A673 (cell line): ENCODE measurements around the gene OR10J1. TPM values are rescaled to one million over a fixed set of nuclear protein-coding genes. Genes with fewer than 3 reads are reported as not detected.

Source experiments
- BruUV-seq: library from RNA; stranded (reverse); fragments of 400-500 nt; replicated peaks from 2 replicates; lab custom pipeline; 2021; lab: Mats Ljungman, UMichigan
- CTCF ChIA-PET: fragments of 300-600 bp; sonication (Branson Sonifier 250); formaldehyde crosslinking; loops from one replicate; lab custom pipeline; 2022; ENCODE audit warnings: antibody characterized with exemption; lab: Charles Lee
- POLR2A ChIA-PET: fragments of 300-600 bp; sonication (Branson Sonifier 250); formaldehyde crosslinking; loops from one replicate; lab custom pipeline; 2022; ENCODE audit warnings: antibody characterized with exemption; ENCODE audit not compliant: low non-redundant PET; lab: Charles Lee
- DNase-seq: peaks from one replicate; pipeline ENCODE4 v3.0.0-alpha.2; 2015; ENCODE audit warnings: low spot score
- H3K27ac ChIP-seq: fragments of 200-600 bp; sonication (generic); 2 replicates; pipeline ENCODE4 v1.5.1; 2016; ENCODE audit warnings: mixed run types, low read depth, mild to moderate bottlenecking, mixed read lengths, antibody characterized with exemption, low read length; ENCODE audit not compliant: poor library complexity, severe bottlenecking
- H3K27me3 ChIP-seq: fragments of 200-600 bp; sonication (generic); replicated peaks from 2 replicates; pipeline ENCODE4 v1.6.1; 2017; ENCODE audit warnings: mixed run types, low read depth, mild to moderate bottlenecking, mixed read lengths, antibody characterized with exemption, low read length; ENCODE audit not compliant: insufficient read depth, poor library complexity
- H3K36me3 ChIP-seq: fragments of 200-600 bp; sonication (generic); 2 replicates; pipeline ENCODE4 v1.6.1; 2016; ENCODE audit warnings: mixed run types, mild to moderate bottlenecking, mixed read lengths, antibody characterized with exemption, low read length; ENCODE audit not compliant: insufficient read depth, poor library complexity, severe bottlenecking
- H3K4me1 ChIP-seq: fragments of 200-600 bp; sonication (generic); 2 replicates; pipeline ENCODE4 v1.6.1; 2017; ENCODE audit warnings: mixed run types, mild to moderate bottlenecking, mixed read lengths, antibody characterized with exemption, low read length; ENCODE audit not compliant: insufficient read depth, poor library complexity, severe bottlenecking
- H3K4me3 ChIP-seq: fragments of 200-600 bp; sonication (generic); 2 replicates; pipeline ENCODE4 v1.5.1; 2016; ENCODE audit warnings: low read depth, mixed run types, mild to moderate bottlenecking, mixed read lengths, low read length; ENCODE audit not compliant: poor library complexity, severe bottlenecking
- H3K9me3 ChIP-seq: fragments of 200-600 bp; sonication (generic); 2 replicates; pipeline ENCODE4 v1.6.1; 2016; ENCODE audit warnings: mixed run types, low read depth, mild to moderate bottlenecking, mixed read lengths, antibody characterized with exemption, low read length; ENCODE audit not compliant: poor library complexity, severe bottlenecking
- CTCF ChIP-seq: fragments of 300-800, 200-600 bp; sonication (generic); conservative IDR thresholded peaks from 2 replicates; pipeline ENCODE4 v1.5.1; 2017; ENCODE audit warnings: low read depth, mild to moderate bottlenecking, antibody characterized with exemption, low read length, moderate library complexity, mixed read lengths
- EZH2 ChIP-seq: fragments of 200-600 bp; sonication (generic); IDR thresholded peaks from 2 replicates; pipeline ENCODE4 v1.6.1; 2017; ENCODE audit warnings: borderline replicate concordance, low read depth, mild to moderate bottlenecking, mixed read lengths, antibody characterized with exemption, low read length; ENCODE audit not compliant: poor library complexity, severe bottlenecking
- intact Hi-C: fragments of 100-400 bp; cut with micrococcal nuclease; formaldehyde crosslinking; loops from one replicate; pipeline ENCODE4 v1.10.0; 2022; ENCODE audit not compliant: unreplicated experiment
- total RNA-seq: library from RNA; stranded (reverse); gene quantifications from 2 replicates; pipeline ENCODE4 v1.2.3, GENCODE V29; 2021

Gene OR10J1
- total RNA-seq, 1 experiment from 2014 or later, result not detected

GRCh38 chr1:159441360-159441759 lies 1.8 kb downstream of the OR10J1 start:
- H3K4me3 ChIP-seq, result no peak overlapping the region
- DNase-seq, result no peak
- ChIA-PET CTCF (no interaction called here), POLR2A (no interaction called here)
- BruUV-seq, result no TSS peak
- TF ChIP-seq CTCF (no peak), EZH2 (no peak)
- H3K4me1 ChIP-seq, result no peaks in the 10 kb centered on the region
- H3K36me3 ChIP-seq, result no peaks in the 10 kb centered on the region
- H3K27ac ChIP-seq, result no peak overlapping the region
- peaks cover 41% of the 10 kb centered on the region for H3K27me3 ChIP-seq
- no peaks in the 10 kb centered on the region for H3K9me3 ChIP-seq
- intact Hi-C loops, result no loop called here

- no peak overlapping the region for H3K4me3 ChIP-seq
- intact Hi-C loops, result no loop called here
- CTCF ChIA-PET, result no interaction called here
Measured at GRCh38 chr1:159442428-159442827, 2.9 kb downstream of the OR10J1 start.

GRCh38 chr1:159443066-159443750 lies 3.7 kb downstream of the OR10J1 start:
- TF ChIP-seq CTCF, result no peak
- no peak for TF ChIP-seq EZH2
- no peaks in the 10 kb centered on the region for H3K9me3 ChIP-seq
- H3K27me3 ChIP-seq, result peaks cover 27% of the 10 kb centered on the region
- BruUV-seq, result no TSS peak
- CTCF ChIA-PET, result no interaction called here
- no peak overlapping the region for H3K27ac ChIP-seq
- no peak for DNase-seq
- POLR2A ChIA-PET, result no interaction called here
- intact Hi-C loops, result no loop called here
- no peaks in the 10 kb centered on the region for H3K4me1 ChIP-seq
- no peak overlapping the region for H3K4me3 ChIP-seq
- no peaks in the 10 kb centered on the region for H3K36me3 ChIP-seq

More at GRCh38 chr1:159442428-159442827, 2.9 kb downstream of the OR10J1 start:
- Histone ChIP-seq H3K27ac (no peak overlapping the region), H3K27me3 (peaks cover 35% of the 10 kb centered on the region), H3K9me3 (no peaks in the 10 kb centered on the region), H3K36me3 (no peaks in the 10 kb centered on the region), H3K4me1 (no peaks in the 10 kb centered on the region)
- no TSS peak for BruUV-seq
- no peak for DNase-seq
- POLR2A ChIA-PET, result interaction anchor here (0.7 kb wide), 1 partner anchor 10 kb away, joined by 3 read pairs; the partner anchor contains the start of gene OR10J4
- TF ChIP-seq EZH2, result no peak
- TF ChIP-seq CTCF, result no peak
